Stimulated activated CD4-positive, alpha-beta T cell treated with anti-CD3 and anti-CD28 coated beads, Interleukin-12 subunit alpha, Interleukin-12 subunit beta, amount 100 ng/mL, for 24 hours (primary cell): ENCODE measurements around the gene TMC4.
"Not testable (repeated sequence)": the region's sequence is repeated elsewhere in the genome, so short reads cannot be mapped to it uniquely, and the experiment has no call there.

Experiments
- DNase-seq, 2 experiments: peaks; one replicate each; pipeline ENCODE4 v3.0.0-alpha.2; 2020; ENCODE audit warnings: low read depth in 2 of 2

Gene TMC4

GRCh38 chr19:54204767-54205468 is 32.0 kb upstream of the TMC4 start:
- no peak for DNase-seq

GRCh38 chr19:54203151-54203611 is 30.2 kb upstream of the TMC4 start:
- no peak for DNase-seq

GRCh38 chr19:54201980-54202379 is 29.0 kb upstream of the TMC4 start:
- no peak for DNase-seq

- no peak for DNase-seq
These were observed 28.3 kb upstream of the TMC4 start for GRCh38 chr19:54201172-54201701.

GRCh38 chr19:54199401-54199800 is 26.4 kb upstream of the TMC4 start:
- no peak for DNase-seq

- no peak for DNase-seq
These were observed 24.2 kb upstream of the TMC4 start for GRCh38 chr19:54197121-54197520.

GRCh38 chr19:54196536-54196935 is 23.6 kb upstream of the TMC4 start:
- DNase-seq, result no peak

GRCh38 chr19:54194463-54194862 is 21.5 kb upstream of the TMC4 start:
- not testable (repeated sequence) for DNase-seq

- DNase-seq, result no peak
These were observed 20.1 kb upstream of the TMC4 start for GRCh38 chr19:54193011-54193410.

- no peak for DNase-seq
These were observed 19.0 kb upstream of the TMC4 start for GRCh38 chr19:54191811-54192453.

GRCh38 chr19:54191011-54191810 is 18.3 kb upstream of the TMC4 start, which contains the start of gene TSEN34:
TSEN34 (plus strand) TSS chr19:54191308; CDS start chr19:54191365, 57 bp downstream.
- DNase-seq, result peak; percentile 71 to 77

- DNase-seq, result peak; percentile 99 to 100
These were observed 17.6 kb upstream of the TMC4 start for GRCh38 chr19:54190503-54191010.

- peak; percentile 99 to 100 for DNase-seq
These were observed 17.0 kb upstream of the TMC4 start for GRCh38 chr19:54189735-54190502.

- DNase-seq, result no peak
These were observed 16.3 kb upstream of the TMC4 start, which contains the start of gene MBOAT7 for GRCh38 chr19:54189145-54189734. MBOAT7 (minus strand) TSS chr19:54189580; CDS start chr19:54188508, 1,072 bp downstream.

- DNase-seq, result peak in 1 of 2 experiments; percentile 60
These were observed 15.4 kb upstream of the TMC4 start for GRCh38 chr19:54188215-54188871.

- no peak for DNase-seq
These were observed 14.0 kb upstream of the TMC4 start for GRCh38 chr19:54186934-54187381.

GRCh38 chr19:54186351-54186750 is 13.4 kb upstream of the TMC4 start:
- no peak for DNase-seq

GRCh38 chr19:54183431-54183830 is 10.5 kb upstream of the TMC4 start:
- no peak for DNase-seq

- not testable (repeated sequence) for DNase-seq
These were observed 8.9 kb upstream of the TMC4 start for GRCh38 chr19:54181894-54182293.

- DNase-seq, result no peak
These were observed 7.7 kb upstream of the TMC4 start for GRCh38 chr19:54180691-54181091.
